Fibroblast of mammary gland (primary cell): ENCODE results near the gene ZNF467.

ENCODE experiments used
- DNase-seq: peaks from one replicate; pipeline ENCODE4 v3.0.0-alpha.2; 2010; ENCODE audit warnings: low read depth
- H3K4me3 ChIP-seq: 2 replicates; pipeline ENCODE4 v1.5.1; 2011; ENCODE audit warnings: low read depth, mild to moderate bottlenecking, low read length, moderate library complexity; ENCODE audit not compliant: control insufficient read depth
- TF ChIP-seq, protein P1 (sequence below): conservative IDR thresholded peaks from 2 replicates; pipeline ENCODE4 v1.5.1; 2011; ENCODE audit warnings: low read depth, low read length, inconsistent platforms; ENCODE audit not compliant: control insufficient read depth, insufficient read depth

ZNF467 gene

DNA sequence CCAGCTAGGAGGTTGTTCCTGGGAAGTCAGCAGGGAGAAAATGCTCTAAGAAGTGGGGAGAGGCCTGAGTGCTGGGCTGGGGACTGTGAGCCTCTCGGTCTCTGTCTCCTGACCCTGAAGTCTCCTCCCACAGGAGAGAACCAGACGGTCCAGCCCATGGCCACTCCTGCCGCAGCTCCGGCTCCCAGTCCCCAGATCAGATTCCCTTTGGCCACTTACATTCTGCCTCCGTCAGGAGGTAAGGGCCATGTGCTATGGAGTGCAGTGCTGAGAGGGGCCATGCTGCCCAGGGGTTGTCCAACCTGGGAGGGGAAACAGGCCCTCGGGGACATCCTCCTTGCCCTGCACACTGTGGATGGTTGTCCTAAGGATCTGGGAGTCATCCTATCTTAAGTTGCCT lies 21.3 kb upstream of the ZNF467 start:
- H3K4me3 ChIP-seq = no peak overlapping the region
- no peak for DNase-seq
- TF ChIP-seq, protein P1, sequence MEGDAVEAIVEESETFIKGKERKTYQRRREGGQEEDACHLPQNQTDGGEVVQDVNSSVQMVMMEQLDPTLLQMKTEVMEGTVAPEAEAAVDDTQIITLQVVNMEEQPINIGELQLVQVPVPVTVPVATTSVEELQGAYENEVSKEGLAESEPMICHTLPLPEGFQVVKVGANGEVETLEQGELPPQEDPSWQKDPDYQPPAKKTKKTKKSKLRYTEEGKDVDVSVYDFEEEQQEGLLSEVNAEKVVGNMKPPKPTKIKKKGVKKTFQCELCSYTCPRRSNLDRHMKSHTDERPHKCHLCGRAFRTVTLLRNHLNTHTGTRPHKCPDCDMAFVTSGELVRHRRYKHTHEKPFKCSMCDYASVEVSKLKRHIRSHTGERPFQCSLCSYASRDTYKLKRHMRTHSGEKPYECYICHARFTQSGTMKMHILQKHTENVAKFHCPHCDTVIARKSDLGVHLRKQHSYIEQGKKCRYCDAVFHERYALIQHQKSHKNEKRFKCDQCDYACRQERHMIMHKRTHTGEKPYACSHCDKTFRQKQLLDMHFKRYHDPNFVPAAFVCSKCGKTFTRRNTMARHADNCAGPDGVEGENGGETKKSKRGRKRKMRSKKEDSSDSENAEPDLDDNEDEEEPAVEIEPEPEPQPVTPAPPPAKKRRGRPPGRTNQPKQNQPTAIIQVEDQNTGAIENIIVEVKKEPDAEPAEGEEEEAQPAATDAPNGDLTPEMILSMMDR = no peak

- TF ChIP-seq, protein P1 = no peak
Measured at GRCh38 chr7:149793261-149793660, 19.9 kb upstream of the ZNF467 start.

DNA sequence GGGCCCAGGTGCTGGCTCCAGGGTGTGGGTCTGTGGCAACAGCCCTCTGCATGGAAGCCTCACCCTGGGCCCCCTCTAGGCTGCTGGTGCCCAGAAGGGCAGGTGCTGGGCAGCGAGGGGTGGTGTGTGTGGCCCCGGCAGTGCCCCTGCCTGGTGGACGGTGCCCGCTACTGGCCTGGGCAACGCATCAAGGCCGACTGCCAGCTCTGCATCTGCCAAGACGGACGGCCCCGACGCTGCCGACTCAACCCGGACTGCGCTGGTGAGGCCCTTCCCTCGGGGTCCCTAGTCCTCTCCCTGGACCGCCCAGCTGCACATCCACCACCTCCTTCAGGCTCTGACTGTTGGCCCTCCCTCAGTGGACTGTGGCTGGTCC lies 18.8 kb upstream of the ZNF467 start:
- H3K4me3 ChIP-seq = no peak overlapping the region
- TF ChIP-seq, protein P1 = no peak
- DNase-seq = no peak

More at GRCh38 chr7:149793261-149793660, 19.9 kb upstream of the ZNF467 start:
- DNase-seq = no peak
- no peak overlapping the region for H3K4me3 ChIP-seq

GRCh38 chr7:149791411-149792219 lies 18.2 kb upstream of the ZNF467 start:
- no peak for DNase-seq
- H3K4me3 ChIP-seq = no peak overlapping the region
- TF ChIP-seq, protein P1 = no peak

GRCh38 chr7:149790754-149791360 lies 17.5 kb upstream of the ZNF467 start:
- DNase-seq = no peak
- H3K4me3 ChIP-seq = no peak overlapping the region
- TF ChIP-seq, protein P1 = no peak

DNA sequence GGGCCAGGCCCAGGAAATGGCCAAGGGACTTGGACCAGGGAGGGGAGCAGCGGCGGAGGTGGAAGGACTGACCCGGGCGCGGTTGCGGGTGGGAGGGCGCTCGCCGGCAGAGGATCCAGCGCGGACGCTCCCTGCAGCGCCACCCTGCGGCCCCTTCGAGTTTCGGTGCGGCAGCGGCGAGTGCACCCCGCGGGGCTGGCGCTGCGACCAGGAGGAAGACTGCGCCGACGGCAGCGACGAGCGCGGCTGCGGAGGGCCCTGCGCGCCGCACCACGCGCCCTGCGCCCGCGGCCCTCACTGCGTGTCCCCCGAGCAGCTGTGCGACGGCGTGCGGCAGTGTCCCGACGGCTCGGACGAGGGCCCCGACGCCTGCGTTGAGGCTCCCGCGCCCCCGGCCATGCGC lies 16.8 kb upstream of the ZNF467 start:
- DNase-seq = no peak
- TF ChIP-seq, protein P1 = no peak
- H3K4me3 ChIP-seq = no peak overlapping the region
